Lower leg skin (tissue), 4 donors: ENCODE measurements around the gene CACNB2. TPM values are rescaled to one million over a fixed set of nuclear protein-coding genes. Genes with fewer than 3 reads are reported as not detected.

Experiments
- DNase-seq, 2 donors: peaks; one replicate each; pipeline ENCODE4 v3.0.0-alpha.2; 2019; ENCODE audit warnings: low spot score in 2 of 2
- H3K4me3 ChIP-seq: fragments of 200-600 bp; sonication (generic); 2 replicates; pipeline ENCODE4 v1.5.1; 2017; ENCODE audit warnings: mild to moderate bottlenecking, low read depth; ENCODE audit not compliant: poor library complexity, severe bottlenecking
- CTCF ChIP-seq, 3 donors: fragments of 450-650 bp; IDR thresholded peaks; one replicate each; pipeline ENCODE4 v1.5.1; 2016; ENCODE audit warnings: antibody characterized with exemption in 3 of 3, mild to moderate bottlenecking in 3 of 3, moderate library complexity in 2 of 3
- POLR2A ChIP-seq, 2 donors: fragments of 450-650 bp; IDR thresholded peaks; one replicate each; pipeline ENCODE4 v1.6.1; 2016 to 2017; ENCODE audit warnings: antibody characterized with exemption in 2 of 2, mild to moderate bottlenecking in 1 of 2, moderate library complexity in 1 of 2
- WGBS, 2 donors: methylation state at CpG; one replicate each; pipeline ENCODE4 v1.1.5; 2018; 5-methylcytosine and 5-hydroxymethylcytosine counted together
- intact Hi-C: fragments of 100-400 bp; cut with DNase I; formaldehyde crosslinking; loops from one replicate; pipeline ENCODE4 v1.15.0; 2023; ENCODE audit warnings: low total_unique reads
- total RNA-seq, 4 donors: library from RNA; depleted of rRNA; stranded (reverse); fragments of >200 nt; gene quantifications; one replicate each; pipeline ENCODE4 v1.1.0, GENCODE V29; 2016

The CACNB2 gene
- total RNA-seq, 4 donors from 2014 or later: 3.6 to 7.6 (median 6.1) TPM

GRCh38 chr10:18399158-18399557, 258.9 kb downstream of the CACNB2 start:
- TF ChIP-seq POLR2A (IDR thresholded peaks at IDR 0.05) (no peak), CTCF (IDR thresholded peaks at IDR 0.05) (no peak)
- no peak overlapping the region for H3K4me3 ChIP-seq
- intact Hi-C loops: no loop called here
- 93% methylated on average over 3 of the region's 3 CpGs for WGBS, 2 donors
- no peak for DNase-seq

- no peak for DNase-seq
- 5 to 7% methylated on average over 17 of the region's 17 CpGs for WGBS, 2 donors
- TF ChIP-seq POLR2A (IDR thresholded peaks at IDR 0.05) (no peak), CTCF (IDR thresholded peaks at IDR 0.05) (no peak)
- no peak overlapping the region for H3K4me3 ChIP-seq
- intact Hi-C loops: no loop called here
These were observed 260.1 kb downstream of the CACNB2 start for GRCh38 chr10:18400201-18400905.

- no peak overlapping the region for H3K4me3 ChIP-seq
- 9% methylated on average over 11 of the region's 11 CpGs for WGBS, 2 donors
- no peak for DNase-seq
- TF ChIP-seq POLR2A (IDR thresholded peaks at IDR 0.05) (no peak), CTCF (IDR thresholded peaks at IDR 0.05) (no peak)
- intact Hi-C loops: no loop called here
These were observed 260.7 kb downstream of the CACNB2 start for GRCh38 chr10:18400906-18401245.

GRCh38 chr10:18401416-18402195, 261.4 kb downstream of the CACNB2 start:
- intact Hi-C loops: no loop called here
- no peak for DNase-seq
- 92 to 93% methylated on average over 12 of the region's 12 CpGs for WGBS, 2 donors
- no peak overlapping the region for H3K4me3 ChIP-seq
- TF ChIP-seq CTCF (IDR thresholded peaks at IDR 0.05) (no peak), POLR2A (IDR thresholded peaks at IDR 0.05) (no peak)

GRCh38 chr10:18402853-18403252, 262.6 kb downstream of the CACNB2 start:
- intact Hi-C loops: no loop called here
- no peak overlapping the region for H3K4me3 ChIP-seq
- WGBS, 2 donors: 80 to 92% methylated on average over 3 of the region's 3 CpGs
- DNase-seq: no peak
- TF ChIP-seq POLR2A (IDR thresholded peaks at IDR 0.05) (no peak), CTCF (IDR thresholded peaks at IDR 0.05) (no peak)
